A673 (cell line): ENCODE measurements around the gene CIAO2B. TPM values are rescaled to one million over a fixed set of nuclear protein-coding genes. Genes with fewer than 3 reads are reported as not detected.

Source experiments
- BruUV-seq: library from RNA; stranded (reverse); fragments of 400-500 nt; replicated peaks from 2 replicates; lab custom pipeline; 2021; lab: Mats Ljungman, UMichigan
- CTCF ChIA-PET: fragments of 300-600 bp; sonication (Branson Sonifier 250); formaldehyde crosslinking; loops from one replicate; lab custom pipeline; 2022; ENCODE audit warnings: antibody characterized with exemption; lab: Charles Lee
- POLR2A ChIA-PET: fragments of 300-600 bp; sonication (Branson Sonifier 250); formaldehyde crosslinking; loops from one replicate; lab custom pipeline; 2022; ENCODE audit warnings: antibody characterized with exemption; ENCODE audit not compliant: low non-redundant PET; lab: Charles Lee
- DNase-seq: peaks from one replicate; pipeline ENCODE4 v3.0.0-alpha.2; 2015; ENCODE audit warnings: low spot score
- H3K27ac ChIP-seq: fragments of 200-600 bp; sonication (generic); 2 replicates; pipeline ENCODE4 v1.5.1; 2016; ENCODE audit warnings: mixed run types, low read depth, mild to moderate bottlenecking, mixed read lengths, antibody characterized with exemption, low read length; ENCODE audit not compliant: poor library complexity, severe bottlenecking
- H3K27me3 ChIP-seq: fragments of 200-600 bp; sonication (generic); replicated peaks from 2 replicates; pipeline ENCODE4 v1.6.1; 2017; ENCODE audit warnings: mixed run types, low read depth, mild to moderate bottlenecking, mixed read lengths, antibody characterized with exemption, low read length; ENCODE audit not compliant: insufficient read depth, poor library complexity
- H3K36me3 ChIP-seq: fragments of 200-600 bp; sonication (generic); 2 replicates; pipeline ENCODE4 v1.6.1; 2016; ENCODE audit warnings: mixed run types, mild to moderate bottlenecking, mixed read lengths, antibody characterized with exemption, low read length; ENCODE audit not compliant: insufficient read depth, poor library complexity, severe bottlenecking
- H3K4me1 ChIP-seq: fragments of 200-600 bp; sonication (generic); 2 replicates; pipeline ENCODE4 v1.6.1; 2017; ENCODE audit warnings: mixed run types, mild to moderate bottlenecking, mixed read lengths, antibody characterized with exemption, low read length; ENCODE audit not compliant: insufficient read depth, poor library complexity, severe bottlenecking
- H3K4me3 ChIP-seq: fragments of 200-600 bp; sonication (generic); 2 replicates; pipeline ENCODE4 v1.5.1; 2016; ENCODE audit warnings: low read depth, mixed run types, mild to moderate bottlenecking, mixed read lengths, low read length; ENCODE audit not compliant: poor library complexity, severe bottlenecking
- H3K9me3 ChIP-seq: fragments of 200-600 bp; sonication (generic); 2 replicates; pipeline ENCODE4 v1.6.1; 2016; ENCODE audit warnings: mixed run types, low read depth, mild to moderate bottlenecking, mixed read lengths, antibody characterized with exemption, low read length; ENCODE audit not compliant: poor library complexity, severe bottlenecking
- CTCF ChIP-seq: fragments of 300-800, 200-600 bp; sonication (generic); conservative IDR thresholded peaks from 2 replicates; pipeline ENCODE4 v1.5.1; 2017; ENCODE audit warnings: low read depth, mild to moderate bottlenecking, antibody characterized with exemption, low read length, moderate library complexity, mixed read lengths
- EZH2 ChIP-seq: fragments of 200-600 bp; sonication (generic); IDR thresholded peaks from 2 replicates; pipeline ENCODE4 v1.6.1; 2017; ENCODE audit warnings: borderline replicate concordance, low read depth, mild to moderate bottlenecking, mixed read lengths, antibody characterized with exemption, low read length; ENCODE audit not compliant: poor library complexity, severe bottlenecking
- intact Hi-C: fragments of 100-400 bp; cut with micrococcal nuclease; formaldehyde crosslinking; loops from one replicate; pipeline ENCODE4 v1.10.0; 2022; ENCODE audit not compliant: unreplicated experiment
- total RNA-seq: library from RNA; stranded (reverse); gene quantifications from 2 replicates; pipeline ENCODE4 v1.2.3, GENCODE V29; 2021

CIAO2B gene
- total RNA-seq, 1 experiment from 2014 or later: 108 TPM

GRCh38 chr16:66948837-66949225 lies 14.6 kb upstream of the CIAO2B start:
- ChIA-PET CTCF (no interaction called here), POLR2A (no interaction called here)
- Histone ChIP-seq H3K36me3 (no peaks in the 10 kb centered on the region), H3K9me3 (peaks cover 7% of the 10 kb centered on the region), H3K27ac (no peak overlapping the region), H3K27me3 (no peaks in the 10 kb centered on the region), H3K4me3 (no peak overlapping the region), H3K4me1 (no peaks in the 10 kb centered on the region)
- no peak for DNase-seq
- BruUV-seq: no TSS peak
- TF ChIP-seq CTCF (no peak), EZH2 (no peak)
- intact Hi-C loops: loop anchor here (5.0 kb wide), 1 partner anchor 52 kb away; no protein-coding TSS in a partner anchor

DNA sequence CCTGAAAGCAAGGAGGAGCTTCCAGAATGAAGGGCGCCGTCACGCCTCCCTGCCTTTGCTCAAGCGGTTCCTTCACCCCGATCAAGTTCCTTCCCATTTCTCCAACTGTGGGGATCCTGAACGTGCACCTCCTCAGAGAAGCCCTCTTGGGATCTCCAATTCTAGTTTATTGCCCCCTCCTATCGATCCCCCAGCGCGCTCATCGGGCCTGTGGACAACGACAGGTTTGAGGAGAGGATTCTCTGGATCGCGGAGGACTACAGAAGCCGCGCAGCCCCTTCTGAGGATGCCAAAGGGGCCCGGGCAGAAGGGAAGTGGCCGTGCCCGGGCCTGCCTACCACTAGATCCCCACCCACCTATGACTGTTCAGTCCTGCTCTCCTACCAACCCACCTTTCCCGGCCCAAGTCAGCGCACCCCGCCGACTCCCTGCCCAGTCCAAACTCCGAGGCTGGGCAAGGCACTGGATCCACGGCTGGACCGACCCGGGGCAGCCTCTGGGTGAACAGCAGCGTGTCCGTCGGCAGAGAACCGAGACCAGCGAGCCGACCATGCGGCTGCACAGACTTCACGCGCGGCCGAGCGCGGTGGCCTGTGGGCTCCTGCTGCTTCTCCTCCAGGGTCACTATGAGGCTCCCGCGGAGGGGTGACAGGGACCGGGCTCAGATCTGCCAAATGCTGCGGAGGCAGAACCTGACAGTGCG lies 14.1 kb upstream of the CIAO2B start:
- no peak overlapping the region for H3K27ac ChIP-seq
- TF ChIP-seq CTCF (no peak), EZH2 (no peak)
- intact Hi-C loops: loop anchor here (5.0 kb wide), 1 partner anchor 51 kb away; no protein-coding TSS in a partner anchor
- BruUV-seq: no TSS peak
- H3K4me1 ChIP-seq: no peaks in the 10 kb centered on the region
- H3K4me3 ChIP-seq: peak overlapping the region; percentile 52
- no peaks in the 10 kb centered on the region for H3K27me3 ChIP-seq
- ChIA-PET CTCF (no interaction called here), POLR2A (no interaction called here)
- no peak for DNase-seq
- H3K36me3 ChIP-seq: peaks cover 3% of the 10 kb centered on the region
- peaks cover 7% of the 10 kb centered on the region for H3K9me3 ChIP-seq

DNA sequence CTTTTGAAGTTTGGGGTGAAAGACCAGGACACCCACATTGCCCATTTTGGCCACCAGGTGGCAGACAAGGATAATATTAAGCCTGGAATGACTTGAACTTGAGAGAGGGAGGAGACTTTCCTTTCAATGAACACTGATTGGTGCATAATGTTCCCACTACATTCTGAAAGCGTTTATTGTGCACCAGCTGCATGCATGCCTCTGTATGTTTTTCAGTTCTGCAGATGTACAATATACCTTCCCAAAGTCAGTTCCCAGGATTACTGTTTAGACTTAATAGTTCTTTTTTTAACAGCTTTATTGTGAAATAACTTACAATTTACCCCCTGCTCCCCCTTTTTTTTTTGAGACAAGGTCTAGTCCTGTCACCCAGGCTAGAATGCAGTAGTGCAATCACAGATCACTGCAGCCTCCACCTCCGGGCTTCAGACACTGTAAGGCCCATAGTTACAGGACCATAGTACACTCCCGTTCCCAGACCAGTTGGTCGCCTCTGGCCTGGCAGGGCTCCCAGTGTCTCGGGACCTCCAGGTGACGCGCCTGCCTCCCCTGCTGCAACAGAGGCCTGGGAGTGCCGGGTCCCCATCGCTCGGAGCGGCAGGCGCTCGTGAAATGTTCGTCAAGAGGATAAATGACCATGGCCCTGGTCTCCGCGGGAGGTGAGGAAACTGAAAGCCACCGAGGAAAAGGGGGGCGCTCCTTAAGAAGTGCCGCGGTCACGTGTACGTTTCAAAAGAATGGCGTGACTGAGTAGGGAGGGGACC lies 13.3 kb upstream of the CIAO2B start:
- H3K9me3 ChIP-seq: peaks cover 7% of the 10 kb centered on the region
- TF ChIP-seq EZH2: no peak
- peak; percentile 94 for TF ChIP-seq CTCF
- no peak overlapping the region for H3K27ac ChIP-seq
- BruUV-seq: no TSS peak
- H3K27me3 ChIP-seq: no peaks in the 10 kb centered on the region
- DNase-seq: peak; percentile 92
- H3K4me1 ChIP-seq: no peaks in the 10 kb centered on the region
- H3K36me3 ChIP-seq: peaks cover 10% of the 10 kb centered on the region
- peak overlapping the region; percentile 52 for H3K4me3 ChIP-seq
- intact Hi-C loops: loop anchor here (5.0 kb wide), 1 partner anchor 50 kb away; no protein-coding TSS in a partner anchor
- POLR2A ChIA-PET: no interaction called here
- CTCF ChIA-PET: interaction anchor here (0.5 to 1.0 kb wide), 2 partner anchors 80 to 208 kb away, joined by 3 to 11 read pairs; no protein-coding TSS in a partner anchor
